K562 (cell line): ENCODE measurements around the gene SYNE2. TPM values are rescaled to one million over a fixed set of nuclear protein-coding genes. Genes with fewer than 3 reads are reported as not detected.

Source experiments
- ATAC-seq: fragments of 200-7000 bp; cut with Tn5 transposase; 3 replicates; pipeline ENCODE4 v1.9.1; 2020; ENCODE audit warnings: moderate library complexity
- BruUV-seq: library from RNA; stranded (reverse); fragments of 400-500 nt; replicated peaks from 2 replicates; lab custom pipeline; 2021; lab: Mats Ljungman, UMichigan
- CTCF ChIA-PET: fragments of 300-600 bp; formaldehyde crosslinking; extraction: SDS; loops from one replicate; lab custom pipeline; 2021; ENCODE audit warnings: low intra/inter-chr PET ratio; lab: Yijun Ruan, JAX
- POLR2A ChIA-PET: fragments of 300-600, 350-650 bp; sonication (Branson Sonifier 250); formaldehyde crosslinking; extraction: SDS; loops from one replicate; lab custom pipeline; 2021; ENCODE audit warnings: antibody characterized with exemption, inconsistent platforms; lab: Yijun Ruan, JAX
- DNase-seq, 4 experiments: peaks; one replicate each; pipeline versions ENCODE4 v3.0.0 to v3.0.0-alpha.2; 2011 to 2018; ENCODE audit warnings: low spot score in 3 of 4, mixed read lengths in 3 of 4; ENCODE audit errors: extremely low read depth in 1 of 4
- FAIRE-seq: peaks from 2 replicates; lab custom pipeline; 2011; peaks lifted over from hg19 to GRCh38; lab: Jason Lieb, UNC
- H2AFZ ChIP-seq: 2 replicates; pipeline ENCODE4 v1.6.0; 2011; ENCODE audit warnings: low read depth, low read length, control low read depth, inconsistent platforms
- H3K27ac ChIP-seq: fragments of 200-600 bp; 3 replicates; pipeline ENCODE4 v1.8.0; 2011; ENCODE audit warnings: low read depth, mild to moderate bottlenecking, control low read depth, inconsistent platforms, low read length, moderate library complexity, mixed read lengths; ENCODE audit errors: extremely low read depth
- H3K27me3 ChIP-seq, 2 experiments: fragments of 300-600 bp in 1 of 2; 2 replicates in 1 of 2; 3 replicates in 1 of 2; pipeline versions ENCODE4 v1.6.0 to v1.8.0; 2011; ENCODE audit warnings: inconsistent platforms in 2 of 2, low read length in 2 of 2, mild to moderate bottlenecking in 1 of 2, mixed read lengths in 1 of 2, moderate library complexity in 1 of 2; ENCODE audit not compliant: control insufficient read depth in 2 of 2, insufficient read depth in 2 of 2
- H3K36me3 ChIP-seq: fragments of 300-600 bp; 3 replicates; pipeline ENCODE4 v1.8.0; 2011; ENCODE audit warnings: mild to moderate bottlenecking, low read length, inconsistent platforms; ENCODE audit not compliant: control insufficient read depth, insufficient read depth
- H3K4me1 ChIP-seq, 2 experiments: fragments of 200-600 bp in 1 of 2; replicated peaks in 1 of 2; 2 replicates in 1 of 2; 3 replicates in 1 of 2; pipeline versions ENCODE4 v1.5.1 to v1.8.0; 2011; ENCODE audit warnings: inconsistent platforms in 2 of 2, low read length in 2 of 2, mild to moderate bottlenecking in 1 of 2, mixed read lengths in 1 of 2, moderate library complexity in 1 of 2; ENCODE audit not compliant: control insufficient read depth in 2 of 2, insufficient read depth in 2 of 2
- H3K4me2 ChIP-seq: 2 replicates; pipeline ENCODE4 v1.6.1; 2011; ENCODE audit warnings: low read length, control low read depth, inconsistent platforms, mixed read lengths; ENCODE audit not compliant: insufficient read depth
- H3K4me3 ChIP-seq: fragments of 200-600 bp; sonication (generic), shearing (Covaris generic); 2 replicates; pipeline ENCODE4 v1.5.1; 2016; ENCODE audit warnings: control low read depth, inconsistent platforms
- H3K79me2 ChIP-seq: fragments of 200-600 bp; 3 replicates; pipeline ENCODE4 v1.8.0; 2011; ENCODE audit warnings: low read length, inconsistent platforms; ENCODE audit not compliant: control insufficient read depth, insufficient read depth
- H3K9ac ChIP-seq, 2 experiments: 2 replicates each; pipeline versions ENCODE4 v1.6.0 to v1.6.1; 2011; ENCODE audit warnings: low read depth in 2 of 2, low read length in 2 of 2, control low read depth in 1 of 2, inconsistent platforms in 1 of 2, mild to moderate bottlenecking in 1 of 2, mixed read lengths in 1 of 2; ENCODE audit not compliant: insufficient read depth in 1 of 2
- H3K9me1 ChIP-seq: one replicate; pipeline ENCODE4 v1.6.0; 2011; ENCODE audit warnings: inconsistent platforms, mild to moderate bottlenecking, low read length, moderate library complexity; ENCODE audit not compliant: control insufficient read depth, insufficient read depth
- H3K9me3 ChIP-seq: replicated peaks from 2 replicates; pipeline ENCODE4 v1.5.1; 2011; ENCODE audit warnings: low read depth, low read length, inconsistent platforms; ENCODE audit not compliant: control insufficient read depth, insufficient read depth
- H4K20me1 ChIP-seq: replicated peaks from 2 replicates; pipeline ENCODE4 v1.6.1; 2011; ENCODE audit warnings: low read length, inconsistent platforms, mixed read lengths; ENCODE audit not compliant: control insufficient read depth, insufficient read depth
- ATF7 ChIP-seq: fragments of 450-650 bp; IDR thresholded peaks from 2 replicates; pipeline ENCODE4 v1.7.1; 2014; ENCODE audit warnings: mild to moderate bottlenecking, moderate library complexity
- BMI1 ChIP-seq: fragments of 150-350 bp; IDR thresholded peaks from 2 replicates; pipeline ENCODE4 v1.6.1; 2014; ENCODE audit warnings: low read length
- E2F3 ChIP-seq: fragments of 250-450 bp; sonication (Bioruptor Pico); IDR thresholded peaks from 2 replicates; pipeline ENCODE4 v1.4.0; 2020; ENCODE audit warnings: mild to moderate bottlenecking
- POLR2B ChIP-seq: fragments of 450-650 bp; IDR thresholded peaks from 2 replicates; pipeline ENCODE4 v1.6.1; 2018; ENCODE audit warnings: low read depth; ENCODE audit not compliant: partially characterized antibody
- POLR3A ChIP-seq: IDR thresholded peaks from 2 replicates; pipeline ENCODE4 v1.6.1; 2011; ENCODE audit warnings: borderline replicate concordance, mild to moderate bottlenecking, moderate library complexity; ENCODE audit not compliant: insufficient read length, insufficient read depth; ENCODE audit errors: extremely low read depth
- RBFOX2 ChIP-seq: fragments of 200-400 bp; formaldehyde crosslinking; IDR thresholded peaks from 2 replicates; pipeline ENCODE4 v1.6.1; 2017; ENCODE audit warnings: low read depth, mild to moderate bottlenecking, low read length, moderate library complexity
- RREB1 ChIP-seq: fragments of 250-450 bp; sonication (Bioruptor Pico); IDR thresholded peaks from 2 replicates; pipeline ENCODE4 v1.4.0; 2020
- TEAD1 ChIP-seq, 2 experiments: fragments of 450-650 bp in 1 of 2; sonication (generic) in 1 of 2; formaldehyde crosslinking; IDR thresholded peaks; 2 replicates each; pipeline versions ENCODE4 v1.4.0 to v1.8.0; 2020 to 2022; ENCODE audit warnings: mild to moderate bottlenecking in 2 of 2, missing genetic modification reagents in 1 of 2
- ZMIZ1 ChIP-seq, 2 experiments: fragments of 150-350 bp in 1 of 2; IDR thresholded peaks; 2 replicates each; pipeline ENCODE4 v1.6.1; 2012 to 2016; ENCODE audit warnings: low read depth in 2 of 2, low read length in 2 of 2, mild to moderate bottlenecking in 1 of 2, moderate library complexity in 1 of 2
- WGBS: fragments of 100-300 bp; shearing (Covaris generic); methylation state at CpG from one replicate; pipeline ENCODE4 v1.1.6; 2016; ENCODE audit warnings: low coverage, mixed read lengths; ENCODE audit not compliant: insufficient coverage; ENCODE audit errors: missing lambda C conversion rate; 5-methylcytosine and 5-hydroxymethylcytosine counted together
- in situ Hi-C: fragments of 300-500 bp; cut with MboI; formaldehyde crosslinking; loops from 4 replicates; pipeline ENCODE4 v1.15.0; 2018; ENCODE audit warnings: inconsistent platforms, mixed read lengths
- intact Hi-C: fragments of 100-400 bp; cut with micrococcal nuclease; formaldehyde crosslinking; loops from 2 replicates; pipeline ENCODE4 v1.14.2; 2022
- polyA plus RNA-seq, 8 experiments: library from polyadenylated mRNA; depleted of rRNA in 4 of 8; stranded (reverse) in 5 of 8; unstranded in 3 of 8; fragments of >200 nt; fragmentation: Nextera tagmentation in 2 of 8; fragmentation: Illumina TruSeq in 1 of 8; extraction: Ambion mirVana in 2 of 8; extraction: Trizol in 1 of 8; gene quantifications; 2 replicates each; pipeline versions ENCODE4 v1.2.1 to v1.2.3, GENCODE V29; 2011 to 2014; ENCODE audit warnings: inconsistent platforms in 1 of 8, missing spikeins in 1 of 8
- total RNA-seq, 7 experiments: library from RNA; depleted of rRNA in 6 of 7; stranded (reverse); fragments of >200 nt in 6 of 7; fragmentation: Illumina TruSeq in 2 of 7; extraction: Trizol in 2 of 7; gene quantifications; 2 replicates each; pipeline versions ENCODE4 v1.2.1 to v1.2.3, GENCODE V29; 2011 to 2021; ENCODE audit warnings: low replicate concordance in 1 of 7

The SYNE2 gene
- total and polyA plus RNA-seq, 9 of the 15 experiments (the other 6 are each of a cell fraction or from before 2014, with no cell fraction given), result 0.06 to 0.53 (median 0.11) TPM

- Histone ChIP-seq H3K4me1 (no peaks in the 10 kb centered on the region), H2AFZ (no peak overlapping the region), H3K36me3 (no peaks in the 10 kb centered on the region), H3K79me2 (no peaks in the 10 kb centered on the region), H3K4me3 (no peak overlapping the region), H3K27ac (no peak overlapping the region), H3K9me1 (no peaks in the 10 kb centered on the region), H4K20me1 (no peaks in the 10 kb centered on the region), H3K9me3 (no peaks in the 10 kb centered on the region), H3K4me2 (no peak overlapping the region), H3K27me3 (no peaks in the 10 kb centered on the region), H3K9ac (no peak overlapping the region)
- intact Hi-C loops, result no loop called here
- BruUV-seq, result no TSS peak
- ATAC-seq (no peak), DNase-seq (no peak), FAIRE-seq (no peak)
- in situ Hi-C loops, result no loop called here
- 8% methylated on average over 3 of the region's 3 CpGs for whole genome bisulfite sequencing
- ChIA-PET CTCF (no interaction called here), POLR2A (no interaction called here)
- TF ChIP-seq ATF7 (no peak), POLR3A (no peak), POLR2B (no peak), E2F3 (CRISPR knock-in tag) (no peak), ZMIZ1 (IDR thresholded peaks at IDR 0.05; ENCODE audit: low read depth in 2 of 2, low read length in 2 of 2) (no peak), RBFOX2 (no peak), TEAD1 (CRISPR knock-in tag; IDR thresholded peaks at IDR 0.05) (no peak), BMI1 (no peak), RREB1 (no peak)
These were observed 129.8 kb downstream of the SYNE2 start for GRCh38 chr14:63982629-63983028.
